CD4-positive, alpha-beta memory T cell (primary cell): ENCODE measurements around the gene RNF168. TPM values are rescaled to one million over a fixed set of nuclear protein-coding genes. Genes with fewer than 3 reads are reported as not detected.
"Not testable (repeated sequence)": the region's sequence is repeated elsewhere in the genome, so short reads cannot be mapped to it uniquely, and the experiment has no call there.

ENCODE experiments used
- CTCF ChIA-PET: fragments of 350-600 bp; sonication (Branson Sonifier 250); formaldehyde crosslinking; loops from one replicate; lab custom pipeline; 2021; ENCODE audit warnings: inconsistent platforms; ENCODE audit not compliant: partially characterized antibody; lab: Charles Lee
- POLR2A ChIA-PET: fragments of 350-600 bp; sonication (Branson Sonifier 250); formaldehyde crosslinking; loops from one replicate; lab custom pipeline; 2021; ENCODE audit not compliant: partially characterized antibody; lab: Charles Lee
- DNase-seq, 5 donors: peaks; one replicate each; pipeline versions ENCODE4 v3.0.0 to v3.0.0-alpha.2; 2020 to 2022; ENCODE audit warnings: mixed read lengths in 1 of 5
- H3K27ac ChIP-seq: one replicate; pipeline ENCODE4 v1.7.0; 2013; ENCODE audit warnings: low read depth, low read length
- H3K27me3 ChIP-seq: 2 replicates; pipeline ENCODE4 v1.7.0; 2013; ENCODE audit warnings: mild to moderate bottlenecking, low read length, moderate library complexity; ENCODE audit not compliant: insufficient read depth
- H3K36me3 ChIP-seq: 2 replicates; pipeline ENCODE4 v1.7.0; 2013; ENCODE audit warnings: mild to moderate bottlenecking, low read length, moderate library complexity; ENCODE audit not compliant: insufficient read depth
- H3K4me1 ChIP-seq: 2 replicates; pipeline ENCODE4 v1.7.0; 2013; ENCODE audit warnings: mild to moderate bottlenecking, low read length, moderate library complexity; ENCODE audit not compliant: insufficient read depth
- H3K4me3 ChIP-seq, 2 donors: one replicate each; pipeline ENCODE4 v1.7.0; 2013; ENCODE audit warnings: low read length in 2 of 2, mild to moderate bottlenecking in 1 of 2
- H3K9me3 ChIP-seq, 2 donors: one replicate each; pipeline ENCODE4 v1.7.0; 2013; ENCODE audit warnings: low read length in 2 of 2, control low read depth in 1 of 2; ENCODE audit not compliant: control insufficient read depth in 1 of 2
- H3K27ac Mint-ChIP-seq, 7 donors: one replicate each; pipeline ENCODE4 v1.8.0; 2020 to 2021; ENCODE audit warnings: mixed read lengths in 7 of 7, mild to moderate bottlenecking in 6 of 7, inconsistent platforms in 3 of 7, moderate library complexity in 3 of 7
- H3K27me3 Mint-ChIP-seq, 2 donors: one replicate each; pipeline ENCODE4 v1.8.0; 2020 to 2021; ENCODE audit warnings: mixed read lengths in 2 of 2
- H3K36me3 Mint-ChIP-seq, 2 donors: one replicate each; pipeline ENCODE4 v1.8.0; 2020 to 2021; ENCODE audit warnings: mixed read lengths in 2 of 2, inconsistent platforms in 1 of 2, mild to moderate bottlenecking in 1 of 2
- H3K4me1 Mint-ChIP-seq, 4 donors: one replicate each; pipeline ENCODE4 v1.8.0; 2020 to 2021; ENCODE audit warnings: mixed read lengths in 4 of 4, mild to moderate bottlenecking in 1 of 4
- H3K4me3 Mint-ChIP-seq, 8 donors: one replicate each; pipeline ENCODE4 v1.8.0; 2020 to 2021; ENCODE audit warnings: mixed read lengths in 8 of 8, mild to moderate bottlenecking in 7 of 8, moderate library complexity in 6 of 8, inconsistent platforms in 3 of 8
- H3K9me3 Mint-ChIP-seq, 8 donors: one replicate each; pipeline ENCODE4 v1.8.0; 2020 to 2021; ENCODE audit warnings: mixed read lengths in 8 of 8, mild to moderate bottlenecking in 5 of 8, inconsistent platforms in 3 of 8, moderate library complexity in 1 of 8
- intact Hi-C: fragments of 100-400 bp; cut with micrococcal nuclease; formaldehyde crosslinking; loops from one replicate; pipeline ENCODE4 v1.15.1; 2023
- polyA plus RNA-seq, 2 donors: library from polyadenylated mRNA; unstranded; fragments of 300-500 nt; fragmentation: Illumina TruSeq; gene quantifications; one replicate each; pipeline ENCODE4 v1.2.3, GENCODE V29; 2021
- total RNA-seq, 2 experiments: library from RNA; stranded (reverse); gene quantifications; one replicate each; pipeline ENCODE4 v1.2.3, GENCODE V29; 2021

The RNF168 gene
- total and polyA plus RNA-seq, 4 experiments from 2014 or later: 6.0 to 76.4 (median 44.3) TPM

DNA sequence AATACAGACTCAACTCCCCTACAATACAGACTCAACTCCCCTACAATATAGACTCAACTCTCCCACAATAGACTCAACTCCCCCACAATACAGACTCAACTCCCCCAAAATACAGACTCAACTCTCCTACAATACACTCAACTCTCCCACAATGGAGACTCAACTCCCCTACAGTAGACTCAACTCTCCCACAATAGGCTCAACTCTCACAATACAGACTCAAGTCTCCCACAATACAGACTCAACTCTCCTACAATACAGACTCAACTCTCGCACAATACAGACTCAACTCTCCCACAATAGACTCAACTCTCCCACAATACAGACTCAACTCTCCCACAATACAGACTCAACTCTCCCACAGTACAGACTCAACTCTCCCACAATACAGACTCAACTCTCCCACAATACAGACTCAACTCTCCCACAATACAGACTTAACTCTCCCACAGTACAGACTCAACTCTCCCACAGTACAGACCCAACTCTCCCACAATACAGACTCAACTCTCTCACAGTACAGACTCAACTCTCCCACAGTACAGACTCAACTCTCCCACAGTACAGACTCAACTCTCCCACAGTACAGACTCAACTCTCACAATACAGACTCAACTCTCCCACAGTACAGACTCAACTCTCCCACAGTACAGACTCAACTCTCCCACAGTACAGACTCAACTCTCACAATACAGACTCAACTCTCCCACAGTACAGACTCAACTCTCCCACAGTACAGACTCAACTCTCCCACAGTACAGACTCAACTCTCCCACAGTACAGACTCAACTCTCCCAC, 40.7 kb downstream of the RNF168 start:
- Mint-ChIP-seq H3K36me3 (peaks cover 5 to 15% of the 10 kb centered on the region in 2 donors), H3K27ac (peak overlapping the region in 1 of 7 donors; percentile 45), H3K4me1 (peaks cover 4 to 15% (median 6%) of the 10 kb centered on the region in 4 donors)
- POLR2A ChIA-PET, CTCF ChIA-PET, H3K9me3 ChIP-seq, H3K27ac ChIP-seq, H3K27me3 Mint-ChIP-seq, intact Hi-C loops, H3K4me1 ChIP-seq, H3K9me3 Mint-ChIP-seq, H3K27me3 ChIP-seq, H3K36me3 ChIP-seq, H3K4me3 Mint-ChIP-seq, H3K4me3 ChIP-seq, DNase-seq: not testable (repeated sequence)

DNA sequence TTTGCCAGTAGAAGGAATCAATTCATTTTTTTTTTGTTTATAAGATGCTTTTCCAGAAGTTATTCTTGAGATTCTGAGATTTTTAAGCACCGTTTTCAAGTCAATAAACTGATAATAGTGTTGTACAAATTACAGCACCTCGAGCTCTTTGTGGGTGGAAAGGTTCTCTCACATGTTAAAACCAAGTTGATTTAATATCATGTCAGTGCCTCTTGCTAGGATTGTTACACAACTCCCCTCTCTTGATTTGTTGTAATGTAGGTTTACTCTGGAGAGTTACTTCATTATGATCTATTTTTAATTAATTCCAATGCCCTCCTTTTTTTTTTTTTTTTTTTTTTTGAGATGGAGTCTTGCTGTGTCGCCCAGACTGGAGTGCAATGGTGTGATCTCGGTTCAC, 45.5 kb downstream of the RNF168 start:
- H3K9me3 ChIP-seq: no peaks in the 10 kb centered on the region
- no peaks in the 10 kb centered on the region for H3K27me3 ChIP-seq
- Mint-ChIP-seq H3K36me3 (peaks cover 0 to 7% of the 10 kb centered on the region in 2 donors), H3K27ac (peak overlapping the region in 6 of 7 donors; percentile 50 to 84 (median 66)), H3K27me3 (no peaks in the 10 kb centered on the region), H3K4me3 (no peak overlapping the region), H3K9me3 (peaks cover 0 to 9% (median 0%) of the 10 kb centered on the region in 8 donors), H3K4me1 (peaks cover 8 to 16% (median 13%) of the 10 kb centered on the region in 4 donors)
- ChIA-PET CTCF (no interaction called here), POLR2A (no interaction called here)
- H3K27ac ChIP-seq: no peak overlapping the region
- intact Hi-C loops: no loop called here
- no peak overlapping the region for H3K4me3 ChIP-seq
- H3K36me3 ChIP-seq: no peaks in the 10 kb centered on the region
- DNase-seq: no peak
- H3K4me1 ChIP-seq: peaks cover 7% of the 10 kb centered on the region

DNA sequence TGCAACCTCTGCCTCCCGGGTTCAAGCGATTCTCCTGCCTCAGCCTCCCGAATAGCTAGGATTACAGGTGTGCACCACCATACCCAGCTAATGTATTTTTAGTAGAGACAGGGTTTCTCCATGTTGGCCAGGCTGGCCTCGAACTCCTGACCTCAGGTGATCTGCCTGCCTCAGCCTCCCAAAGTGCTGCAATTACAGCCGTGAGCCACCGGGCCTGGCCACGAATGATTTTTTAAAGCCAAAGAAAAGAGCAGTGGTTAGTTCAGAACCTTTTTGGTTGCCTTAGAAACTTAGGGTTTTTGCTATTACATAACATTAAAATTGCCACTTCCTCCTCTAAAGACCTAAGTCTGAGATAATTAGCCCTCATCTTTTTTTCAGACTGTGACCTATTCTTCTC, 46.1 kb downstream of the RNF168 start:
- intact Hi-C loops, CTCF ChIA-PET, H3K36me3 Mint-ChIP-seq, H3K36me3 ChIP-seq, H3K4me3 ChIP-seq, H3K27me3 ChIP-seq, H3K4me1 ChIP-seq, H3K9me3 ChIP-seq, H3K27ac ChIP-seq, H3K27me3 Mint-ChIP-seq, H3K9me3 Mint-ChIP-seq: not testable (repeated sequence)
- peak in 4 of 5 donors; percentile 45 to 57 (median 48) for DNase-seq
- H3K4me1 Mint-ChIP-seq: peaks cover 8 to 15% (median 12%) of the 10 kb centered on the region in 4 donors
- POLR2A ChIA-PET: interaction anchor here (0.6 to 0.9 kb wide), 2 partner anchors 25 to 70 kb away, joined by 3 to 4 read pairs; no protein-coding TSS in a partner anchor
- peak overlapping the region in 1 of 8 donors; percentile 30 for H3K4me3 Mint-ChIP-seq
- H3K27ac Mint-ChIP-seq: peak overlapping the region; percentile 15 to 84 (median 66)

DNA sequence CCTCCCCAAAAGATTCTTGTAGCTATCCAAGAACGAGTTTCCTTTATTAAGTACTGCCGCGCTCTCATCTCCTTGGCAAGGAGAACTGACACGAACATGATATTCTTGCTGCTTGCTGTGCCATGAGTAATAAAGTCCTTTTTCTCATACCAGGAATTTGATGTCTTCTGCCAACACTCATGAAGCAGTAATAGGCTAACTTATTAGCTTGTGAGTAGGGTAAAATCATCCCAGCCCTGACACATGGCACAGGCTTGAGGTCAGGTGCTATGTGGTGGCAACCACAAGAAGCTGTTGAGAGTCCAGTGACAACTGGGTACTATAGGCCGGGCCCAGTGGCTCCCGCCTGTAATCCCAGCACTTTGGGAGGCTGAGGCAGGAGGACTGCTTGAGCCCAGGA, 48.6 kb downstream of the RNF168 start:
- peaks cover 3 to 4% of the 10 kb centered on the region in 2 donors for H3K36me3 Mint-ChIP-seq

DNA sequence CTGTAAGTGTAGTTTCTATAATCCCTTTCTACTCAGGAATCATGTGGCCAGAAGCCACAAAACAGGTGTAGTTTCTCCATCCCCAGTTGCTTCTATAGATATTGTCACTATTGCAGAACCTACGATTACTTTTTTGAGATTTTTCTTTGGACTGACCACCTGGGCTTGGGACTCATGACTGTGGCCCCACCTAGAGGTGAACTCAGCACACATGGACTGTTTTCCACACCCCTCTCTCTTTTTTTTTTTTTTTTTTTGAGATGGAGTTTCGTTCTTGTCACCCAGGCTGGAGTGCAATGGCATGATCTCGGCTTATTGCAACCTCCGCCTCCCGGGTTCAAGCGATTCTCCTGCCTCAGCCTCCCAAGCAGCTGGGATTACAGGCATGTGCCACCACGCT, 58.2 kb downstream of the RNF168 start:
- H3K27ac ChIP-seq, H3K27ac Mint-ChIP-seq, CTCF ChIA-PET, intact Hi-C loops, H3K36me3 Mint-ChIP-seq, H3K36me3 ChIP-seq, H3K9me3 ChIP-seq, H3K4me3 ChIP-seq, H3K9me3 Mint-ChIP-seq, H3K27me3 Mint-ChIP-seq, H3K4me1 ChIP-seq, POLR2A ChIA-PET, H3K27me3 ChIP-seq, H3K4me1 Mint-ChIP-seq, H3K4me3 Mint-ChIP-seq, DNase-seq: not testable (repeated sequence)

More for the DNA sequence above, 48.6 kb downstream of the RNF168 start:
- Mint-ChIP-seq H3K27me3 (no peaks in the 10 kb centered on the region), H3K4me1 (peaks cover 8 to 15% (median 12%) of the 10 kb centered on the region in 4 donors), H3K9me3 (peaks cover 0 to 2% (median 0%) of the 10 kb centered on the region in 8 donors), H3K27ac (no peak overlapping the region), H3K4me3 (no peak overlapping the region)
- CTCF ChIA-PET: no interaction called here
- POLR2A ChIA-PET: interaction anchor here (0.6 to 1.2 kb wide), 2 partner anchors 19 to 29 kb away, joined by 3 to 4 read pairs; no protein-coding TSS in a partner anchor
- Histone ChIP-seq H3K27me3 (no peaks in the 10 kb centered on the region), H3K4me3 (no peak overlapping the region), H3K4me1 (peaks cover 7% of the 10 kb centered on the region), H3K27ac (no peak overlapping the region), H3K36me3 (no peaks in the 10 kb centered on the region), H3K9me3 (no peaks in the 10 kb centered on the region)
- no peak for DNase-seq
- intact Hi-C loops: no loop called here

DNA sequence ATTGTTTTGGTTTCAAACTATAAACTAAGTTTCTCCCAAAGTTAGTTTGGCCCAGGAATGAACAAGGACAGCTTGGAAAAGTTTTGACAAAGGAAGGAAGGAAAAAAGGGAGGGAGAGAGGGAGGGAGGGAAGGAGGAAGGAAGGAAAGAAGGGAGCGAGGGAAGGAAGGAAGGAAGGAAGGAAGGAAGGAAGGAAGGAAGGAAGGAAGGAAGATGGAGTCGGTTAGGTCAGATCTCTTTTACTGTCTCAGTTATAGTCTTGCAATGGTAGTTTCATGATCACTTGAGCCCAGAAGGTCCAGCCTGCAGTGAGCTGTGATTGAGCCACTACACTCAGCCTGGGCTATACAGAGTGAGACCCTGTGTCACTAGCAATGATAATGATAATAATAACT, 59.1 kb downstream of the RNF168 start:
- DNase-seq: no peak
- POLR2A ChIA-PET: no interaction called here
- H3K36me3 Mint-ChIP-seq: no peaks in the 10 kb centered on the region

DNA sequence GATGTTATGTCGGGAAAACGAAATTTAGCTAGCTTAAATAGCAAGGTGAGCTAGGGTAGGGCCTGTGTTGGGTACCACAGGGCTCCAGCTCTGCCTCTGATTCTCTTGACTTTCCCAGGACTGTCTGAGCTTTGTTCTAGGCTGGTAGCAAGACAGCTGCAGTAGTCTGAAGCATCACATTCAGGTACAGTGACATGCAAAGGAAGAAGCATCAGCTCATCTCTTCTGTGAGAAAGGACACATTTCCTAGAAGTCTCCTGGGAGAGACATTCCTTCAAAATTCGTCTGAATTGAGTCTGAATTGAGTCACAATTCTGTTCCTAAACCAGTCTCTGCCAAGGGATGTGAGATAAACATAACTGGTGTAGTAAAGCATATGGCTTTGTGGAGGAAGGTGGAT, 62.9 kb downstream of the RNF168 start:
- Mint-ChIP-seq H3K4me3 (no peak overlapping the region), H3K27me3 (no peaks in the 10 kb centered on the region), H3K9me3 (no peaks in the 10 kb centered on the region), H3K4me1 (peaks cover 0 to 2% (median under 1%) of the 10 kb centered on the region in 4 donors), H3K27ac (peak overlapping the region in 1 of 7 donors; percentile 47), H3K36me3 (no peaks in the 10 kb centered on the region)
- ChIA-PET CTCF (no interaction called here), POLR2A (interaction anchor here (1.2 kb wide), 1 partner anchor 8 kb away, joined by 4 read pairs; the partner anchor contains the start of gene UBXN7)
- no peak for DNase-seq
- H3K9me3 ChIP-seq: no peaks in the 10 kb centered on the region
- H3K4me1 ChIP-seq: no peaks in the 10 kb centered on the region
- H3K4me3 ChIP-seq: no peak overlapping the region
- no peaks in the 10 kb centered on the region for H3K36me3 ChIP-seq
- no peaks in the 10 kb centered on the region for H3K27me3 ChIP-seq
- no peak overlapping the region for H3K27ac ChIP-seq
- intact Hi-C loops: no loop called here

More for the DNA sequence above, 59.1 kb downstream of the RNF168 start:
- Mint-ChIP-seq H3K4me1 (peaks cover 0 to 2% (median under 1%) of the 10 kb centered on the region in 4 donors), H3K9me3 (no peaks in the 10 kb centered on the region), H3K27ac (no peak overlapping the region), H3K27me3 (no peaks in the 10 kb centered on the region), H3K4me3 (no peak overlapping the region)
- H3K36me3 ChIP-seq: no peaks in the 10 kb centered on the region
- H3K27ac ChIP-seq: no peak overlapping the region
- CTCF ChIA-PET: no interaction called here
- H3K4me3 ChIP-seq: no peak overlapping the region
- H3K9me3 ChIP-seq: no peaks in the 10 kb centered on the region
- no peaks in the 10 kb centered on the region for H3K4me1 ChIP-seq
- H3K27me3 ChIP-seq: no peaks in the 10 kb centered on the region
- intact Hi-C loops: no loop called here
